GM18505 (cell line): ENCODE data around the gene BACE1.

ENCODE experiments used
- ATAC-seq: cut with Tn5 transposase; IDR thresholded peaks from one replicate; pipeline ENCODE4 v1.9.1; 2021; ENCODE audit not compliant: unreplicated experiment
- POLR2A ChIP-seq: IDR thresholded peaks from 4 replicates; pipeline ENCODE4 v1.6.1; 2011; ENCODE audit warnings: borderline replicate concordance; ENCODE audit not compliant: insufficient read depth, insufficient read length; ENCODE audit errors: extremely low read depth

Gene BACE1

GRCh38 chr11:117319214-117319840, 3.3 kb upstream of the BACE1 start:
- no peak for ATAC-seq
- no peak for TF ChIP-seq POLR2A

- TF ChIP-seq POLR2A, result no peak
- ATAC-seq, result no peak
Measured at GRCh38 chr11:117318738-117319137, 2.7 kb upstream of the BACE1 start.

- no peak for TF ChIP-seq POLR2A
- no peak for ATAC-seq
Measured at GRCh38 chr11:117315285-117316196, 515 bp downstream of the BACE1 start.

DNA sequence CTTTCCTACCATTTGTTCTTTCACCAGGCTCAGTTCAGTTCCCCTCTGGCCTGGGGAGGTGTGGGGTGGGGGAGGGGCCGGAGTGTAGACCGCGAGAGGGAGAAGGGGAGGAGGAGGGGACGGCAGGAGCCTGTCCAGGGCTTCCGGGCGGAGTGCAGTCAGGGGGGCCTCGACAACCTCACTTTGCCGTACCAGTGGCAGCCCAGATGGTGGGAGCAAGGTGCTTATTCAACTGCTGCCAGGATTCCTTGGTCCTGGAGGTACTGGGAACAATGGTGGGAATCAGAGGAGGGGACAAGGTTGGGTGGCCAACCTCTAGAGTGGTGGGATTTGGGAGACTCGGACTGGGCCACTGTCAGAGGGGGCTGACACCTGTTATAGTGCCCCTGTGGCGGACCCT, 1.2 kb downstream of the BACE1 start:
- no peak for TF ChIP-seq POLR2A
- ATAC-seq, result no peak

- TF ChIP-seq POLR2A, result no peak
Measured at GRCh38 chr11:117313828-117314768, 2.0 kb downstream of the BACE1 start.

GRCh38 chr11:117313091-117313490, 3.0 kb downstream of the BACE1 start:
- no peak for ATAC-seq
- no peak for TF ChIP-seq POLR2A

More at GRCh38 chr11:117313828-117314768, 2.0 kb downstream of the BACE1 start:
- no peak for ATAC-seq

DNA sequence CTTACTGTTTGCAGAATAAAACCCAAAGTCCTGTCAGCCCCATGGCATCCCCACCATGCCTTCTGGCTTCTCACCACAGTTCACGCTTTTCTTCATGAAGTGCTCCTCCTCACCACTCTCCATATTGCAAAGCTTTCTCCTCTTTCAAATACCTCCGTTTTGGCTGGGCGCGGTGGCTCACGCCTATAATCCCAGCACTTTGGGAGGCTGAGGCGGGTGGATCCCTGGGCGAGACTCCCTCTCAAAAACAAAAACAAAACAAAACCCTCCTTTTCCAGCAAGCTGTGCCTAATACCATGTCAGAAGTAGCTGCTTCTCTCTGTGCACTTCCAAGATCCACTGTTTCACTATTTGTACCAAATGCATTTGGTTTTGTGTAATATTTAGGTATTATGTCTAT, 6.7 kb downstream of the BACE1 start:
- no peak for TF ChIP-seq POLR2A
- no peak for ATAC-seq

DNA sequence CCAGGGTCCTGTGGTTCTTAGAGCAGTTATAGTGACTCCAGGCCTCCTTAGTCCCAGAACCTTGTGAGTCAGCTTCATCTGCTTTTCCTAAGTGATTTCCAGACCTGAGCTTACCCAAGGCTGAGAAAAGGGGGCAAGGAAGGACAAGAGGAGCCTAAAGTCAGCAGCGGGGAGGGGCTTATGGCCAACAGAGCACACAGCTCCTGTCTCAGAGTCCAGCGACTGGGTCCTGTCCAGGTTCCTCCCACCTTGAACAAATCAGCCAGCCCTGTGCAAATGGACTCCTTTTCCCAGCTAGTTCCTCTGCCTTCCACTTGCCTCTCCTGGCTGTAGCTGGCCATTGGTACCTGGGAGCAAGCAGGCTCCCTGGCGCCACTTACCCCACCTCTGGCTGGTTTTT, 10.9 kb downstream of the BACE1 start:
- no peak for ATAC-seq
- no peak for TF ChIP-seq POLR2A

DNA sequence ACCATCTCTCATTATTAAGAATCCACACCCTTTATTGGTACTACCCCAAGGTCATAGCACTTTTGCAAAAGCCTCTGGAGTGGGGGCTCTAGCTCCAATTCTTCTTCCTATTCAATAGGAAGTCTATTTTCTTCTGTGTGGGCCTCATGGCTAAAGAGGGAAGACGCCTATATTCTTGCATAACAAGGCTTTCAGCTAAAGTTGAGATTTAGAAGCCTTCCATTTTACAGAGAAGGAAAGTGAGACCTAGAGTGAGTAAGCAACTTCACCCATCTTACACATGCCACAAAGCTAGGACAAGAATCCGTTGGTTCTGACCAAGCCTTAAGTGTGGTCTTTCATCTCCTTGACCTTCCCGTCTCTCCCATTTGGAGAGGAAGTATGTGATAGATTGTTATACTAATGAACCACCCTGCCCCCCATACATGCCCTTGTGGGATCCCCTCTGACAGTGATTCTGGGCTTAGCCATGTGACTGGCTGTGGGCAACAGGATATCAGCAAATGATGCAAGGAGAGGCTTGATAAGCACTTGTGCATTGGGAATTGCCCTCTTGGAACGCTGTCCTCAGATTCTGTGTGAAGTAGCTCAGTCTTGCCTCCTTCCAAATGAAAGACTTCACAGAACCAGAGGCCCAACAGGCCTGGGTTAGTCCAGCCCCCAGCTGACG, 12.3 kb downstream of the BACE1 start:
- no peak for TF ChIP-seq POLR2A
- no peak for ATAC-seq

DNA sequence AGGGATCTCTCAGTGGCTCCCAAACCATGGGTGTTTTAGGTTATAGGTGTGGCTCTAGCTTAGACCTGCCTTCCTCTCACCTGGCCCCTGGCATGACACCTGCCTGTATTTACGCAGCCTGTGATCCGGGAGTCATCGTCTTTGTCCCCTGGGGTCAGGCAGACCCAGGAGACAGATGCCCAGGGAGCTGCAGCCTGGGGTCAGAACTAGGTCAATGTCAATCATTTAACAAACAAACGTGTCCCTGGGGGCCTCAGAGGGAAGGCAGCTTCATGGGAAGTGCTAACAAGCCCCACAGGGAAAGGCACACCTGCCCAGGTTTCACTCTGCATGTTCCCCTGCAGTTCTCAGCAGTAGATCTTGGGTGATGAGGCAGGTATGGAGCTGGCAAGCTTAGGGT, 13.0 kb downstream of the BACE1 start:
- no peak for TF ChIP-seq POLR2A
- no peak for ATAC-seq

DNA sequence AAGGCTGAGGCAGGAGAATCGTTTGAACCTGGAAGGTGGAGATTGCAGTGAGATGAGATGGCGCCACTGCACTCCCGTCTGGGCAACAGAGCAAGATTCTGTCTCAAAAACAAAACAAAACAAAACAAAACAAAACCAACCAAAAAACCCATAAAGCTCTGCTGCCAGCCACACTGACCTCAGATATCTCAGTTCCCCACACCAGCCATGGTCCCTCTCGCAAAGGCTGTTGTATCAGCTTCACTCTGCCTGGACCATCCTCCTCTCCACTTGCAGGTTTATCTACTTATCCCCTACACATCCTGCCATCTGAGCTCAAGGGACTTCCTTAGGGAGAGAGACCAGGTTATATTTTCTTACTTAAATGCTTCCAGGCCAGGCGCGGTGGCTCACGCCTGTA, 13.8 kb downstream of the BACE1 start:
- TF ChIP-seq POLR2A, result no peak
- no peak for ATAC-seq

- TF ChIP-seq POLR2A, result no peak
- no peak for ATAC-seq
Measured at GRCh38 chr11:117300773-117301172, 15.3 kb downstream of the BACE1 start.

DNA sequence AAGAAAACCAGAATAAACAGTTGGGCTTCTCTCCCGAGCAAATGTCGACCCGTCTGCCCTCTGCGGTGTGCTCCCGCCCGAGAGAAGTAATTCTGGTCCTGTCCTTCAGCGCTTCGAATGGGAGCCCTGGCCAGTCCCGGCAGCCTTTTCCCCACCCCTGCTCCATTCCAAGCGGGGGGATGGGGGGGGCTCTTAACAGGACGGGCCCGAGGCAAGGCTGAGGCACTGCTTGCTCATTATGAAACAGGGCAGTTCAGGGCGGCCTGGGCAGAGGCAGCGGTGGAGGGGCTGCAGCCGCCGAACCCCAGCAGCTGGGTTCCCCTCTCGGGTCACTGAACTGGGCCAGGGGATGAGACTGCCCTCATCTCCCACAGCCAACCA, 15.8 kb downstream of the BACE1 start:
- no peak for ATAC-seq
- TF ChIP-seq POLR2A, result no peak
